LoVo (cell line): Measurements from ENCODE around the gene RPSA.
"Not testable (repeated sequence)": the region's sequence is repeated elsewhere in the genome, so short reads cannot be mapped to it uniquely, and the experiment has no call there.

Source experiments
- DNase-seq: peaks from one replicate; pipeline ENCODE4 v3.0.0-alpha.2; 2016; ENCODE audit warnings: low spot score

Gene RPSA

GRCh38 chr3:39456159-39456558 is 49.6 kb downstream of the RPSA start:
- DNase-seq = no peak

- no peak for DNase-seq
Observed at GRCh38 chr3:39457361-39457760, 50.8 kb downstream of the RPSA start.

GRCh38 chr3:39458579-39458978 is 52.1 kb downstream of the RPSA start:
- DNase-seq = not testable (repeated sequence)

- no peak for DNase-seq
Observed at GRCh38 chr3:39460677-39461076, 54.2 kb downstream of the RPSA start.
